ENCODE data around the gene RAD51AP1.

RAD51AP1 gene

GRCh38 chr12:4545195-4545594 is 6.5 kb downstream of the RAD51AP1 start:
- H3K4me3 ChIP-seq (ENCODE audit: control insufficient read depth, low read depth, low read length), result no peak overlapping the region
- DNase-seq (ENCODE audit: low read depth), result no peak
- no peak for TF ChIP-seq CTCF (conservative IDR thresholded peaks at IDR 0.05; ENCODE audit: control insufficient read depth, insufficient read depth, low read depth, low read length)

- TF ChIP-seq CTCF (conservative IDR thresholded peaks at IDR 0.05; ENCODE audit: control insufficient read depth, insufficient read depth, low read depth, low read length), result no peak
- DNase-seq (ENCODE audit: low read depth), result no peak
- H3K4me3 ChIP-seq (ENCODE audit: control insufficient read depth, low read depth, low read length), result no peak overlapping the region
Measured at GRCh38 chr12:4552191-4552590, 13.5 kb downstream of the RAD51AP1 start.

- no peak for DNase-seq (ENCODE audit: low read depth)
- no peak for TF ChIP-seq CTCF (conservative IDR thresholded peaks at IDR 0.05; ENCODE audit: control insufficient read depth, insufficient read depth, low read depth, low read length)
- no peak overlapping the region for H3K4me3 ChIP-seq (ENCODE audit: control insufficient read depth, low read depth, low read length)
Measured at GRCh38 chr12:4553943-4554342, 15.3 kb downstream of the RAD51AP1 start.

- no peak overlapping the region for H3K4me3 ChIP-seq (ENCODE audit: control insufficient read depth, low read depth, low read length)
- peak; percentile 40 for DNase-seq (ENCODE audit: low read depth)
- TF ChIP-seq CTCF (conservative IDR thresholded peaks at IDR 0.05; ENCODE audit: control insufficient read depth, insufficient read depth, low read depth, low read length), result no peak
Measured at GRCh38 chr12:4555804-4556203, 17.1 kb downstream of the RAD51AP1 start.

GRCh38 chr12:4556735-4557530 is 18.2 kb downstream of the RAD51AP1 start:
- TF ChIP-seq CTCF (conservative IDR thresholded peaks at IDR 0.05; ENCODE audit: control insufficient read depth, insufficient read depth, low read depth, low read length), result no peak
- no peak for DNase-seq (ENCODE audit: low read depth)
- no peak overlapping the region for H3K4me3 ChIP-seq (ENCODE audit: control insufficient read depth, low read depth, low read length)

- TF ChIP-seq CTCF (conservative IDR thresholded peaks at IDR 0.05; ENCODE audit: control insufficient read depth, insufficient read depth, low read depth, low read length), result no peak
- DNase-seq (ENCODE audit: low read depth), result no peak
- H3K4me3 ChIP-seq (ENCODE audit: control insufficient read depth, low read depth, low read length), result no peak overlapping the region
Measured at GRCh38 chr12:4557586-4557985, 18.9 kb downstream of the RAD51AP1 start.
